Trophoblast cell (in vitro differentiated cells and primary cell): Measurements from ENCODE around the gene SPATS2L.

ENCODE experiments used
- DNase-seq, 2 donors: peaks; one replicate each; pipeline ENCODE4 v3.0.0-alpha.2; 2016
- H2AFZ ChIP-seq: 2 replicates; pipeline ENCODE4 v1.6.1; 2013; ENCODE audit warnings: low read length, moderate library complexity, mild to moderate bottlenecking; ENCODE audit not compliant: insufficient read depth, poor library complexity
- H2AK5ac ChIP-seq: 2 replicates; pipeline ENCODE4 v1.6.1; 2013; ENCODE audit warnings: mild to moderate bottlenecking, low read length
- H2BK120ac ChIP-seq: 2 replicates; pipeline ENCODE4 v1.6.1; 2013; ENCODE audit warnings: low read length, mild to moderate bottlenecking, moderate library complexity; ENCODE audit not compliant: insufficient read depth, poor library complexity
- H2BK12ac ChIP-seq: 2 replicates; pipeline ENCODE4 v1.6.1; 2013; ENCODE audit warnings: mild to moderate bottlenecking, low read length, moderate library complexity
- H2BK5ac ChIP-seq: 2 replicates; pipeline ENCODE4 v1.6.1; 2013; ENCODE audit warnings: low read length, low read depth, moderate library complexity, mild to moderate bottlenecking; ENCODE audit not compliant: poor library complexity
- H3K14ac ChIP-seq: 2 replicates; pipeline ENCODE4 v1.6.1; 2013; ENCODE audit warnings: mild to moderate bottlenecking, low read length
- H3K18ac ChIP-seq: 2 replicates; pipeline ENCODE4 v1.6.1; 2013; ENCODE audit warnings: mild to moderate bottlenecking, low read length
- H3K23ac ChIP-seq: 2 replicates; pipeline ENCODE4 v1.6.1; 2013; ENCODE audit warnings: low read length
- H3K27ac ChIP-seq: 2 replicates; pipeline ENCODE4 v1.5.1; 2013; ENCODE audit warnings: low read depth, mild to moderate bottlenecking, inconsistent platforms, low read length, moderate library complexity
- H3K27me3 ChIP-seq: 2 replicates; pipeline ENCODE4 v1.6.1; 2013; ENCODE audit warnings: inconsistent platforms, mild to moderate bottlenecking, low read length, moderate library complexity; ENCODE audit not compliant: insufficient read depth
- H3K36me3 ChIP-seq, 2 experiments: 1 replicate in 1 of 2; 2 replicates in 1 of 2; pipeline ENCODE4 v1.6.1; 2013; ENCODE audit warnings: low read length in 2 of 2, mild to moderate bottlenecking in 2 of 2, moderate library complexity in 1 of 2; ENCODE audit not compliant: insufficient read depth in 2 of 2, control insufficient read depth in 1 of 2
- H3K4ac ChIP-seq: 2 replicates; pipeline ENCODE4 v1.6.1; 2013; ENCODE audit warnings: low read depth, mild to moderate bottlenecking, low read length, moderate library complexity
- H3K4me1 ChIP-seq, 2 experiments: 1 replicate in 1 of 2; 2 replicates in 1 of 2; pipeline ENCODE4 v1.6.1; 2013; ENCODE audit warnings: low read length in 2 of 2, mild to moderate bottlenecking in 2 of 2, moderate library complexity in 1 of 2; ENCODE audit not compliant: insufficient read depth in 2 of 2, control insufficient read depth in 1 of 2
- H3K4me2 ChIP-seq: 2 replicates; pipeline ENCODE4 v1.6.1; 2013; ENCODE audit warnings: inconsistent platforms, mild to moderate bottlenecking, low read length, moderate library complexity
- H3K4me3 ChIP-seq: 2 replicates; pipeline ENCODE4 v1.5.1; 2013; ENCODE audit warnings: mild to moderate bottlenecking, low read depth, low read length, inconsistent platforms
- H3K79me1 ChIP-seq: one replicate; pipeline ENCODE4 v1.6.1; 2013; ENCODE audit warnings: low read length
- H3K79me2 ChIP-seq: 2 replicates; pipeline ENCODE4 v1.6.1; 2013; ENCODE audit warnings: low read length, mild to moderate bottlenecking; ENCODE audit not compliant: control insufficient read depth, insufficient read depth, poor library complexity
- H3K9ac ChIP-seq: 2 replicates; pipeline ENCODE4 v1.6.1; 2013; ENCODE audit warnings: mild to moderate bottlenecking, low read length
- H3K9me3 ChIP-seq: 2 replicates; pipeline ENCODE4 v1.6.1; 2013; ENCODE audit warnings: low read depth, mild to moderate bottlenecking, control low read depth, inconsistent platforms, low read length; ENCODE audit not compliant: insufficient read depth
- H4K12ac ChIP-seq: 2 replicates; pipeline ENCODE4 v1.6.1; 2013; ENCODE audit warnings: low read depth, mild to moderate bottlenecking, low read length, moderate library complexity
- H4K8ac ChIP-seq: 2 replicates; pipeline ENCODE4 v1.6.1; 2013; ENCODE audit warnings: low read depth, mild to moderate bottlenecking, low read length, moderate library complexity
- H4K91ac ChIP-seq: one replicate; pipeline ENCODE4 v1.6.1; 2013; ENCODE audit warnings: low read depth, mild to moderate bottlenecking, low read length, moderate library complexity
- WGBS: extraction: QIAGEN DNeasy Blood & Tissue Kit; methylation state at CpG from one replicate; pipeline ENCODE4 v1.1.7; 2013; ENCODE audit warnings: missing lambda C conversion rate; ENCODE audit not compliant: insufficient read length, insufficient coverage; ENCODE audit errors: extremely low coverage; 5-methylcytosine and 5-hydroxymethylcytosine counted together

The SPATS2L gene

DNA sequence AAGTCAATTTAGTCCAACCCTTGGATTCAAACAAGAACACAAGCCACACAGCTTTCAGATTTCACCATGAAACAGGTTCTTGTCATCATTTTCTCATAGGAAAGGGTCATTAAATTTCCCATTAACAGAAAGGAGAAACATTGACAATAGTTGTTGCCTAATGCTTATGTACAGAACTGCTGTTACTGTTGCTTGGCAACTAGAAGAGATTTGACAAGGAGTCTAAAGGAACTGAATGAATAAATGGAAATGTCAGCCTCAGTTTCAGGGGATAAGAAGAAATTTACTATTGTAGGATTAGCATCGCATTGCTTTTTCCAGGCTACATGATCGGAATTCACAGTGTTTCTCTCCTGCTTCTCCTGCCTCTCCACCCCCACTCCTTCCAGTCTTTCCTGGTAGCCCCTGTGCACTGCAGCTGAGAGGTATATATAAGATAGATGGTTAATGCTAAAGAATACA, 90.3 kb downstream of the SPATS2L start:
- Histone ChIP-seq H3K79me2 (no peaks in the 10 kb centered on the region), H4K8ac (no peak overlapping the region), H3K18ac (no peak overlapping the region), H3K4me3 (no peak overlapping the region), H4K12ac (no peak overlapping the region), H2AK5ac (no peak overlapping the region), H3K9me3 (no peaks in the 10 kb centered on the region), H3K27ac (no peak overlapping the region), H3K36me3 (peaks cover 5 to 10% of the 10 kb centered on the region in 2 experiments), H3K4me1 (peaks cover 0 to 4% of the 10 kb centered on the region in 2 experiments), H3K27me3 (no peaks in the 10 kb centered on the region), H3K14ac (peak overlapping the region; percentile 36), H2BK5ac (no peak overlapping the region), H3K79me1 (no peaks in the 10 kb centered on the region), H3K23ac (no peak overlapping the region), H2BK120ac (no peak overlapping the region), H3K4me2 (no peak overlapping the region), H3K4ac (no peak overlapping the region), H4K91ac (no peak overlapping the region), H3K9ac (no peak overlapping the region), H2AFZ (no peak overlapping the region), H2BK12ac (no peak overlapping the region)
- WGBS = no CpG with 5 or more reads among the region's 2 CpGs
- no peak for DNase-seq

GRCh38 chr2:200397785-200398184, 91.3 kb downstream of the SPATS2L start:
- Histone ChIP-seq H4K91ac (no peak overlapping the region), H3K9ac (no peak overlapping the region), H2AK5ac (no peak overlapping the region), H3K27ac (no peak overlapping the region), H3K14ac (no peak overlapping the region), H3K4me2 (no peak overlapping the region), H2AFZ (no peak overlapping the region), H3K18ac (no peak overlapping the region), H3K79me1 (no peaks in the 10 kb centered on the region), H2BK120ac (no peak overlapping the region), H3K9me3 (no peaks in the 10 kb centered on the region), H3K4me1 (peaks cover 0 to 4% of the 10 kb centered on the region in 2 experiments), H2BK12ac (no peak overlapping the region), H3K79me2 (no peaks in the 10 kb centered on the region), H2BK5ac (no peak overlapping the region), H3K23ac (no peak overlapping the region), H3K4me3 (no peak overlapping the region), H4K8ac (no peak overlapping the region), H4K12ac (no peak overlapping the region), H3K36me3 (peaks cover 3 to 4% of the 10 kb centered on the region in 2 experiments), H3K27me3 (no peaks in the 10 kb centered on the region), H3K4ac (no peak overlapping the region)
- WGBS = no CpG with 5 or more reads among the region's 4 CpGs
- no peak for DNase-seq

- H3K27ac ChIP-seq = no peak overlapping the region
- H3K23ac ChIP-seq = no peak overlapping the region
- no peak overlapping the region for H2AFZ ChIP-seq
- H2BK12ac ChIP-seq = no peak overlapping the region
- no peaks in the 10 kb centered on the region for H3K79me2 ChIP-seq
- H4K8ac ChIP-seq = no peak overlapping the region
- no peaks in the 10 kb centered on the region for H3K79me1 ChIP-seq
- H4K91ac ChIP-seq = no peak overlapping the region
- no peak overlapping the region for H3K18ac ChIP-seq
- no peak overlapping the region for H3K4me2 ChIP-seq
- H3K4ac ChIP-seq = no peak overlapping the region
- H3K9me3 ChIP-seq = no peaks in the 10 kb centered on the region
- H4K12ac ChIP-seq = no peak overlapping the region
- H3K9ac ChIP-seq = no peak overlapping the region
- DNase-seq = peak; percentile 74 to 86
- H3K4me1 ChIP-seq = peaks cover 0 to 4% of the 10 kb centered on the region in 2 experiments
- H3K27me3 ChIP-seq = no peaks in the 10 kb centered on the region
- H3K14ac ChIP-seq = no peak overlapping the region
- H2BK5ac ChIP-seq = no peak overlapping the region
- no peak overlapping the region for H2BK120ac ChIP-seq
- H3K36me3 ChIP-seq = peaks cover 3 to 4% of the 10 kb centered on the region in 2 experiments
- no CpG with 5 or more reads among the region's 1 CpG for WGBS
- H3K4me3 ChIP-seq = no peak overlapping the region
- no peak overlapping the region for H2AK5ac ChIP-seq
Observed at GRCh38 chr2:200399046-200399445, 92.6 kb downstream of the SPATS2L start.

GRCh38 chr2:200399636-200400035, 93.1 kb downstream of the SPATS2L start:
- H3K4me1 ChIP-seq = peaks cover 0 to 4% of the 10 kb centered on the region in 2 experiments
- H2AK5ac ChIP-seq = no peak overlapping the region
- no peak overlapping the region for H3K27ac ChIP-seq
- no peaks in the 10 kb centered on the region for H3K9me3 ChIP-seq
- no peak overlapping the region for H4K91ac ChIP-seq
- H3K14ac ChIP-seq = no peak overlapping the region
- no peak overlapping the region for H3K9ac ChIP-seq
- H4K12ac ChIP-seq = no peak overlapping the region
- no peak overlapping the region for H4K8ac ChIP-seq
- no peak for DNase-seq
- no peak overlapping the region for H2AFZ ChIP-seq
- H3K27me3 ChIP-seq = no peaks in the 10 kb centered on the region
- no peak overlapping the region for H3K4me2 ChIP-seq
- peaks cover 4 to 6% of the 10 kb centered on the region in 2 experiments for H3K36me3 ChIP-seq
- no peak overlapping the region for H2BK120ac ChIP-seq
- H3K18ac ChIP-seq = no peak overlapping the region
- H2BK5ac ChIP-seq = no peak overlapping the region
- no peak overlapping the region for H3K4ac ChIP-seq
- H2BK12ac ChIP-seq = no peak overlapping the region
- no CpG with 5 or more reads among the region's 1 CpG for WGBS
- no peak overlapping the region for H3K23ac ChIP-seq
- H3K4me3 ChIP-seq = no peak overlapping the region
- H3K79me1 ChIP-seq = no peaks in the 10 kb centered on the region
- no peaks in the 10 kb centered on the region for H3K79me2 ChIP-seq
